ENCODE measurements around the gene SIRT1.

DNA sequence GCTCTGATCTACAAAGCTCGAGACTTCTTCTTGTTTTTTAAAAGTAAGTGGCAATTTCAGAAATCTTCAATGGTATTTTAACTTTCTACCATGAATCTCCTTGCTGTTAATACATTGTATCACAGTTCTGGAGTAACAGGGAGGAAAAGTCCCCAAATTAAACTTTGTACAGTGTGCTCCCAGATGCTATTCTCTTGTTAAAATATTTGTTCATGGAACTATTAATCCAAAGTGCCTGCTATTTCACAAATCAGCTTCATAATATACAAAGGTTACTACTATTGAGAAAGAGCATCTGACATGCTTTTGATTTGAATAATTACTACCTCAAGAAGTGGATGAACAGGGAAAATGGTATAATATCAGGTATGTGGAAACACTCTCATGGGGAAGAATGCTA is 36.6 kb downstream of the SIRT1 start:
- TF ChIP-seq, protein P1, sequence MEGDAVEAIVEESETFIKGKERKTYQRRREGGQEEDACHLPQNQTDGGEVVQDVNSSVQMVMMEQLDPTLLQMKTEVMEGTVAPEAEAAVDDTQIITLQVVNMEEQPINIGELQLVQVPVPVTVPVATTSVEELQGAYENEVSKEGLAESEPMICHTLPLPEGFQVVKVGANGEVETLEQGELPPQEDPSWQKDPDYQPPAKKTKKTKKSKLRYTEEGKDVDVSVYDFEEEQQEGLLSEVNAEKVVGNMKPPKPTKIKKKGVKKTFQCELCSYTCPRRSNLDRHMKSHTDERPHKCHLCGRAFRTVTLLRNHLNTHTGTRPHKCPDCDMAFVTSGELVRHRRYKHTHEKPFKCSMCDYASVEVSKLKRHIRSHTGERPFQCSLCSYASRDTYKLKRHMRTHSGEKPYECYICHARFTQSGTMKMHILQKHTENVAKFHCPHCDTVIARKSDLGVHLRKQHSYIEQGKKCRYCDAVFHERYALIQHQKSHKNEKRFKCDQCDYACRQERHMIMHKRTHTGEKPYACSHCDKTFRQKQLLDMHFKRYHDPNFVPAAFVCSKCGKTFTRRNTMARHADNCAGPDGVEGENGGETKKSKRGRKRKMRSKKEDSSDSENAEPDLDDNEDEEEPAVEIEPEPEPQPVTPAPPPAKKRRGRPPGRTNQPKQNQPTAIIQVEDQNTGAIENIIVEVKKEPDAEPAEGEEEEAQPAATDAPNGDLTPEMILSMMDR (conservative IDR thresholded peaks at IDR 0.05; ENCODE audit: low read depth, low read length), result no peak
- TF ChIP-seq EZH2 (IDR thresholded peaks at IDR 0.05; ENCODE audit: low read length, unreplicated experiment), result no peak
- no peak for TF ChIP-seq EZH2phosphoT487 (IDR thresholded peaks at IDR 0.05; ENCODE audit: borderline replicate concordance, low read length)

Measured in PC-3 (cell line).